NCI-H1417 treated with DMSO at 0.1 percent for 48 hours (cell line): ENCODE data around the gene MMP27.
"Not testable (repeated sequence)": the region's sequence is repeated elsewhere in the genome, so short reads cannot be mapped to it uniquely, and the experiment has no call there.

Source experiments
- DNase-seq: peaks from one replicate; lab custom pipeline; 2025; lab: John Stamatoyannopoulos, UW

MMP27 gene, protein sequence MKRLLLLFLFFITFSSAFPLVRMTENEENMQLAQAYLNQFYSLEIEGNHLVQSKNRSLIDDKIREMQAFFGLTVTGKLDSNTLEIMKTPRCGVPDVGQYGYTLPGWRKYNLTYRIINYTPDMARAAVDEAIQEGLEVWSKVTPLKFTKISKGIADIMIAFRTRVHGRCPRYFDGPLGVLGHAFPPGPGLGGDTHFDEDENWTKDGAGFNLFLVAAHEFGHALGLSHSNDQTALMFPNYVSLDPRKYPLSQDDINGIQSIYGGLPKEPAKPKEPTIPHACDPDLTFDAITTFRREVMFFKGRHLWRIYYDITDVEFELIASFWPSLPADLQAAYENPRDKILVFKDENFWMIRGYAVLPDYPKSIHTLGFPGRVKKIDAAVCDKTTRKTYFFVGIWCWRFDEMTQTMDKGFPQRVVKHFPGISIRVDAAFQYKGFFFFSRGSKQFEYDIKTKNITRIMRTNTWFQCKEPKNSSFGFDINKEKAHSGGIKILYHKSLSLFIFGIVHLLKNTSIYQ

DNA sequence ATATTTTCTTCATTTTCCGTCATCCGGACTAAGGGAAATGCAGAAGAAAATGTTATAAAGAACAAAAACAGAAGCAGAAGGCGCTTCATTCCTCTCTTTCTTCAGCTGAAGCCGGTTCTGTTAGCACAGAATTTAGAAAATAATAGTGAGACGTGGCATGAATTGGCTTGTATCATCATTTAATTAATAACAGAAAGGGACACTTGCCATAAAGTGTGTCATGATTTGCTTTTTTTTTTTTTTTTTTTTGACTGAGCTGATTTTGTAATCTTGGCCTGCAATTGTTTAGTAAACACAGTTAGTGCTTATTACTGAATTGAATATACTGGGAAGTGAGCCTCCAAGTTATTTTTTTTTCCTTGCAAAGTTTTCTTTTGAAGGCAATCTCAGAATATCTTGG lies at the start of gene MMP27:
TSS of gene MMP27 (minus strand) at position 144 of the 400 bp plus-strand sequence. CDS start at position 89, 55 bp downstream.
- no peak for DNase-seq

GRCh38 chr11:102753267-102753666 lies 47.7 kb upstream of the MMP27 start:
- DNase-seq, result no peak

DNA sequence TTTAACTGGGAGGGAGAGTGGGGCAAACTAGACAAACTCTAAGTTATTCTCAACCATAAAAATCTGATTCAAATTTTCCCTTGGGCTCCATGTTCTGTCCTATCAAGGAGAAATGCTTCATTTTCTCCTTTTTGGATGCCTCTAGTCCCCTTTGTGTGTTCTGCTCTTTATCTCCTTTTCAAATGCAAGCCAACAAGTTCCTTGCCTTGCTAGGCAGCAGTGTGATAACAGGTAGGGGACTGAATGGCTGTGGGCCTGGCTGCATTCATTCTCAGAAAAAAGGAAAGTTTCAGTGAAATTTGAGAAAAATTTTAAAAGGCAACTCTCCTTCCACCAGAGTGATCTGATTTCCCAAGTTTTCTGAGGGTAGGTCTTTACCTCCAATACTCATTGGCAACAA lies 46.1 kb upstream of the MMP27 start:
- no peak for DNase-seq

GRCh38 chr11:102749101-102749722 lies 43.6 kb upstream of the MMP27 start:
- DNase-seq, result no peak

- not testable (repeated sequence) for DNase-seq
Measured at GRCh38 chr11:102746746-102747578, 41.4 kb upstream of the MMP27 start.

GRCh38 chr11:102734650-102735049 lies 29.1 kb upstream of the MMP27 start:
- DNase-seq, result no peak

DNA sequence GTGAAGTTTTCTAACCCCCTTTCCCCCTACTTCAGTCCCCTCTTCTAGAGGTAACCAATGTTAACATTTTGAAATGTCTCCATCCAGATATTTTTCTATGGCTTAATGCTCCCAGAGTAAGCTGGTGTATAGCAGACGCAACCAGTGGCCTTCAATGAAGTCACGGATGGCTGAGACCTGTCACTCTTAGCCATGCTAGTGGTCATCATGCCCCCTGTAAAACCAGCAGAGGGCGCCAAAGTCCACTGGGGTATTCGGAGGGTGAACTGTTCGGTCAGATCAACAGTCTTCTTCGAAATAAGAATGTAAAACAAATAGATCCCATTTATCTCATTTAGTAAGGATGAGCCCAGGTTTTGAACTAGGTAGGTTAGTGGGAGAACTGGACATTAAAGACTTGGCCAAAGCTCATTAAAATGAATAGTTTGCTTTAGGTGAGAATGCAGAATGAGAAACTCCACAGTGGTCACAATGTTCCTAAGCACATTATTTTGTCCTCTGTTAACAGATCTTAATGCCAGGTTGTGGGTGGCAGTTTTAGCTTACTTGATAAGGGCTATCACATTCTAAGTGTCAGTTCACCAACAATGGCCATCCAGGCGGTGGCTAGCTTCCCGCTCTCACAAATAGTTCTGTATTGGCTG lies 27.8 kb upstream of the MMP27 start:
- no peak for DNase-seq

DNA sequence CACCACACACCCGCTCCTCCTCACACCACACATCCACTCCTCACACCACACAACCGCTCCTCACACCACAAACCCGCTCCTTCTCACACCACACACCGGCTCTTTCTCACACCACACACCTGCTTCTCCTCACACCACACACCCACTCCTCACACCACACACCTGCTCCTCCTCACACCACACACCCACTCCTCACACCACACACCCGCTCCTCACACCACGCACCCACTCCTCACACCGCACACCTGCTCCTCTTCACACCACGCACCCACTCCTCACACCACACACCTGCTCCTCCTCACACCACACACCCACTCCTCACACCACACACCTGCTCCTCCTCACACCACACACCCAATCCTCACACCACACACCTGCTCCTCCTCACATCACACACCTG lies 25.4 kb upstream of the MMP27 start:
- DNase-seq, result not testable (repeated sequence)

GRCh38 chr11:102729849-102730815 lies 24.6 kb upstream of the MMP27 start:
- no peak for DNase-seq

DNA sequence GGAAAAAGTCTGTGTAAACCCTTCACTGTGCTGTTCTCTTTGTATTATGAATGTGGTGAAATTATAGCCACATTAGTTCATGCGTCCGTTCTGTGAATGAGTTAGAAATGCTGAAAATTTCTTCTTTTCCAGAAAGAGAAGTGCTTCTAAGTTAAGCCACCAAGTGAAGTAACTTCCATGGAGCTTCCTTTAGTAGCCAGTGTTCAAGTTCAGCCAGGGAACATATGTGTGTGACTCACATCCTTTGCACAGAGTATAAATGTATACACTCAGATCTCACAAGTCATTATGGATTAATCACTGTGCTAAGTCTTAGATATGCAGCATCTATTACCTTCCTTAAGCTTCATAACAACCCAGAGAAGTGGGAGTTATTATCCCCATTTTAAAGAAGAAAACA lies 22.3 kb upstream of the MMP27 start:
- DNase-seq, result no peak

- no peak for DNase-seq
Measured at GRCh38 chr11:102724904-102725500, 19.4 kb upstream of the MMP27 start, which contains the start of gene MMP8. TSS of gene MMP8 (minus strand) at chr11:102724954. CDS start at chr11:102724855, 99 bp downstream.

DNA sequence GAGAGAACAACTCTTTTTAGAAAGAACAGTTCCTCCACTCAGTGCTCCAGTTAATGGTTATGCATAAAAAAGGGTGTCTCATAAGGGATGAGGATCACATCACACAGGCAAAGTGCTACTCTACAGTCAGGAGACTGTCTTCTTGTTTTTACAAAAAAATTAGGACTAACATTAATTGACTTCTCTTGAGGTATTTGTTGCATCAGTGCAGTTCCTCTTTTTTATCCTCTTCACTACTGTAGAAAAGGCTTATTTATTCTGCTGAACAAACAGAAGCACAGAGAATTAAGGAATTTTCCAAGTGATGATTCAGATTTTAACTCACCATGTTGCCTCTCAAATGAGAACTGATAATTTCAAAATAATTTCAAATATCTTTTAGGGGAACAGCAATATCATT lies 17.3 kb upstream of the MMP27 start:
- DNase-seq, result no peak

- DNase-seq, result no peak
Measured at GRCh38 chr11:102719620-102720277, 14.2 kb upstream of the MMP27 start.

DNA sequence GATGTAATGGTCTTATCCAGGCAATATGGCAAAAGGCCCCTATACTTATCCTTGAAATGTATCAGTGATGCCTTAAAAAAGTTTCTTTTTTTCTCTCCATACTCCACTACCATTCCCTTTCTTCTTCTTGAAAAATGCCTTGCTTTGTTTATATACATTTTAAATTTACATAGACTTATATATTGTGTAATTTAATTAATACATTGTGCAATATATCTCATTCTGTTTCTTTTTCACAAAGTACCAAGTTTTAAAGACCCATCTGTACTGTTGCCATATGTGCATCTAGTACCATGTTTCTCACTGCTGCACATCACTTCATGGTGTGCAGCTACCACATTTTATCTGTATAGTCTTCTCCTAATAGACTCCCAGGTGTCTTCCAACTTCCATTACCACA lies 11.7 kb upstream of the MMP27 start:
- no peak for DNase-seq

GRCh38 chr11:102716527-102716926 lies 11.0 kb upstream of the MMP27 start:
- no peak for DNase-seq

DNA sequence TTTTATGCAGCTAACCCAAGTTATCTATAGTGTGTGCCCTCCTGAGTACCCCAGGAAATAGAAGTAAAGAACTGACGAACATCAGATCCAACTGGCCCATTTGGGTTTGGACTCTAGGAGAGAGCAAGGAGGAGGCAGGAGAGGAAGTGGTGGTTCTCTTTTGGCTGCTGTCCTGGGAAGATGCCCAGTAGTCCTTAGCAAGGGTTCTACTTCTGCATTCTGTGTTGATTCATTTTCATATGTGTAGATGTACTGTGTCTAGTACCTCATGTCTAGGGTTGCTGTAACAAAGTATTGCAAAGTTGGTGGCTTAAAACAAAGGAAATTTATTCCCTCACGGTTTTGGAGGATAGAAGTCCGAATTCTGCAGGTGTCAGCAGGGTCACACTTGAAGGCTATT lies 6.6 kb upstream of the MMP27 start:
- DNase-seq, result no peak

DNA sequence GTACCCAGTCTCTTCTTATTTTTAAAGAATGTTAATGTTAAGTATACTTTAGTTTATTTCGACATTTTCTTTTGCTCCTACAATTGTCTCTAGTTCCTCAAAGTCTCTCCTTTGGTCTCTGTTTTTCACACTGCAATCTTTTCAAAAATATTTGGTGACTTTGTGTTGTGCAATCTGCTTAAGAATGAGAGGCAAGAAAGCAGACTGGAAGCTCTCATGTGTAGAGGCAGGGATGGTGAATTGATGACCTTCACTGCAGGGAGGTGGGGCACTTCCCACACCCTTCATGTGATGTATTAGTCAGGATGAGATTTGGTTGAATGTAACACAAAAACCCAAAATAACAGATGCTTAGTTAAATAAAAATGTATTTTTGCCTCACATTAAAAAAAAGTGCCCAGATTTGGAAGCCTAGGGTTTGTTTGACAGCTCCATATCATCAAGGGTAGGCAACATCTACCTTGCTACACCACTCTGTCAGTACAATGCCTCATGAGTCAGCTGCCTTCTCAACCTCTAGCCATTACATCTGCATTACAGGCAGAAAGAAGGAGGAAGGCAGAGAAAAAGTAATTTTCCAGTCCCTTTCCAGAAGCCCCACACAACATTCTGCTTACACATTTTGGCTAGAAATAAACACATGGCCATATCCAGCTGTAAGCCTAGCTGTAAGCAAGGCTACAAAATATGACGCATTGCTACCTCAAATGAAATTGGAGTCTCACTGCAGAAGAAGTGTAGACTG lies 3.8 kb upstream of the MMP27 start:
- no peak for DNase-seq

DNA sequence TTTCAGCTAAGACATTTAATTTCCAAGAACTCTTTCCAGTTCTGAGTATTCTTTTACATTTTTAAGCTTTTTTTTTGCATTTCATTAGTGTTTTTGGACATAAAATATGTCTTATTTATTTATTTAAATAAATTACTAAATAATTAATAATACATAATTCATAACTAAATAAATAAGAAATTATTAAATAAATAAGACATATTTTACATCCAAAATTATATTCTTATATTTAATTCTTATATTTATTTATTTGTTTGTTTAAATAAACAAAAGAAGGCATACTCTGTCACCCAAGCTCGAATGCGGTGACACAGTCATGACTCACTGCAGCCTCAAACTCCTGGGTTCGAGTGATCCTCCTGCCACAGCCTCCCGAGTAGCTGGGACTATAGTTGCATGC lies 3.1 kb upstream of the MMP27 start:
- no peak for DNase-seq

- no peak for DNase-seq
Measured at GRCh38 chr11:102704841-102705240, 728 bp downstream of the MMP27 start.
